ENCODE results near the gene RAB19. TPM values are rescaled to one million over a fixed set of nuclear protein-coding genes. Genes with fewer than 3 reads are reported as not detected.

Gene RAB19
- total and polyA plus RNA-seq, 4 donors, result 0.24 to 3.2 (median 2.0) TPM

- Histone ChIP-seq H3K9ac (ENCODE audit: insufficient read depth in 1 of 2, low read length in 2 of 2) (no peak overlapping the region), H3K36me3 (ENCODE audit: control insufficient read depth in 4 of 4, insufficient read depth in 4 of 4, low read length in 4 of 4) (peaks cover 22 to 49% (median 36%) of the 10 kb centered on the region in 4 donors), H3K4me1 (ENCODE audit: control insufficient read depth in 5 of 5, insufficient read depth in 5 of 5, low read length in 5 of 5) (peaks cover 0 to 2% (median 0%) of the 10 kb centered on the region in 5 donors), H3K27ac (ENCODE audit: low read depth in 1 of 2, low read length in 1 of 2) (no peak overlapping the region), H3K27me3 (ENCODE audit: control insufficient read depth in 3 of 3, insufficient read depth in 3 of 3, low read length in 2 of 3) (no peaks in the 10 kb centered on the region), H3K4me3 (no peak overlapping the region), H3K9me3 (ENCODE audit: control insufficient read depth in 4 of 4, insufficient read depth in 3 of 4, low read length in 3 of 4) (no peaks in the 10 kb centered on the region)
- DNase-seq (no peak), ATAC-seq (ENCODE audit: insufficient read depth, low FRiP score) (no peak)
- TF ChIP-seq CTCF (IDR thresholded peaks at IDR 0.05; ENCODE audit: control extremely low read depth, extremely low read depth), result no peak
- WGBS, 2 donors, result 93 to 96% methylated on average over 8 of the region's 8 CpGs
Measured at GRCh38 chr7:140458916-140459315, 55.1 kb downstream of the RAB19 start.

GRCh38 chr7:140463111-140463510 lies 59.3 kb downstream of the RAB19 start:
- H3K9ac ChIP-seq (ENCODE audit: insufficient read depth in 1 of 2, low read length in 2 of 2), result no peak overlapping the region
- H3K36me3 ChIP-seq (ENCODE audit: control insufficient read depth in 4 of 4, insufficient read depth in 4 of 4, low read length in 4 of 4), result peaks cover 15 to 36% (median 19%) of the 10 kb centered on the region in 4 donors
- no peaks in the 10 kb centered on the region for H3K4me1 ChIP-seq (ENCODE audit: control insufficient read depth in 5 of 5, insufficient read depth in 5 of 5, low read length in 5 of 5)
- DNase-seq (no peak), ATAC-seq (ENCODE audit: insufficient read depth, low FRiP score) (no peak)
- no peaks in the 10 kb centered on the region for H3K27me3 ChIP-seq (ENCODE audit: control insufficient read depth in 3 of 3, insufficient read depth in 3 of 3, low read length in 2 of 3)
- TF ChIP-seq CTCF (IDR thresholded peaks at IDR 0.05; ENCODE audit: control extremely low read depth, extremely low read depth), result no peak
- no peaks in the 10 kb centered on the region for H3K9me3 ChIP-seq (ENCODE audit: control insufficient read depth in 4 of 4, insufficient read depth in 3 of 4, low read length in 3 of 4)
- WGBS, 2 donors, result 99 to 100% methylated on average over 2 of the region's 2 CpGs
- no peak overlapping the region for H3K27ac ChIP-seq (ENCODE audit: low read depth in 1 of 2, low read length in 1 of 2)
- no peak overlapping the region for H3K4me3 ChIP-seq

GRCh38 chr7:140475747-140476333 lies 72.0 kb downstream of the RAB19 start:
- WGBS, 2 donors, result 30 to 50% methylated on average over 2 of the region's 2 CpGs
- Histone ChIP-seq H3K4me3 (no peak overlapping the region), H3K27ac (ENCODE audit: low read depth in 1 of 2, low read length in 1 of 2) (no peak overlapping the region), H3K36me3 (ENCODE audit: control insufficient read depth in 4 of 4, insufficient read depth in 4 of 4, low read length in 4 of 4) (peaks cover 0 to 5% (median 2%) of the 10 kb centered on the region in 4 donors), H3K9ac (ENCODE audit: insufficient read depth in 1 of 2, low read length in 2 of 2) (no peak overlapping the region), H3K4me1 (ENCODE audit: control insufficient read depth in 5 of 5, insufficient read depth in 5 of 5, low read length in 5 of 5) (peaks cover 0 to 13% (median 3%) of the 10 kb centered on the region in 5 donors), H3K27me3 (ENCODE audit: control insufficient read depth in 3 of 3, insufficient read depth in 3 of 3, low read length in 2 of 3) (no peaks in the 10 kb centered on the region), H3K9me3 (ENCODE audit: control insufficient read depth in 4 of 4, insufficient read depth in 3 of 4, low read length in 3 of 4) (no peaks in the 10 kb centered on the region)
- ATAC-seq (ENCODE audit: insufficient read depth, low FRiP score) (no peak), DNase-seq (peak; percentile 15 to 69 (median 64))
- peak; percentile 36 for TF ChIP-seq CTCF (IDR thresholded peaks at IDR 0.05; ENCODE audit: control extremely low read depth, extremely low read depth)

Measured in lung (tissue), 12 donors.